GM19025 (cell line): Measurements from ENCODE around the gene ZNF483.
"Not testable (repeated sequence)": the region's sequence is repeated elsewhere in the genome, so short reads cannot be mapped to it uniquely, and the experiment has no call there.

Experiments
- ATAC-seq: cut with Tn5 transposase; IDR thresholded peaks from one replicate; pipeline ENCODE4 v1.9.1; 2021; ENCODE audit warnings: mild to moderate bottlenecking, low read depth, moderate library complexity; ENCODE audit not compliant: unreplicated experiment

ZNF483 gene

GRCh38 chr9:111525056-111525977 is at the start of gene ZNF483:
TSS of gene ZNF483 (plus strand) at chr9:111525179. CDS start at chr9:111527396, 2,217 bp downstream.
- ATAC-seq = no peak

GRCh38 chr9:111475195-111475594 is 49.8 kb upstream of the ZNF483 start:
- no peak for ATAC-seq

DNA sequence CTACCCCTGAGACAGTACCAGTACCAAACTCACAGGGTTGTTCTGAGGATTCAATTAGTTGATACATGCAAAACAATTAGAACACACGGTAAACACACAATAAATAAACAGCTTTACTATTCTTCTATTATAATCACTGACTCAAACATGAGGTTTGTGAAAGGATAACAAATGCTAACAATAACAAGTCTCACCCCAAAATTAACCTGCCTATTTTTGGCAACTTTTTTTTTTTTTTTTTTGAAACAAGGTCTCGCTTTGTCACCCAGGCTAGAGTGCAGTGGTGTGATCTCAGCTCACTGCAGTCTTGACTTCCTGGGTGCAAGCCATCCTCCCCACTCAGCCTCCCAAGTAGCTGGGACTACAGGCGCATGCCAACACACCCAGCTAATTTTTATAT is 47.3 kb upstream of the ZNF483 start:
- ATAC-seq = no peak

- no peak for ATAC-seq
Measured at GRCh38 chr9:111481885-111482636, 42.9 kb upstream of the ZNF483 start.

DNA sequence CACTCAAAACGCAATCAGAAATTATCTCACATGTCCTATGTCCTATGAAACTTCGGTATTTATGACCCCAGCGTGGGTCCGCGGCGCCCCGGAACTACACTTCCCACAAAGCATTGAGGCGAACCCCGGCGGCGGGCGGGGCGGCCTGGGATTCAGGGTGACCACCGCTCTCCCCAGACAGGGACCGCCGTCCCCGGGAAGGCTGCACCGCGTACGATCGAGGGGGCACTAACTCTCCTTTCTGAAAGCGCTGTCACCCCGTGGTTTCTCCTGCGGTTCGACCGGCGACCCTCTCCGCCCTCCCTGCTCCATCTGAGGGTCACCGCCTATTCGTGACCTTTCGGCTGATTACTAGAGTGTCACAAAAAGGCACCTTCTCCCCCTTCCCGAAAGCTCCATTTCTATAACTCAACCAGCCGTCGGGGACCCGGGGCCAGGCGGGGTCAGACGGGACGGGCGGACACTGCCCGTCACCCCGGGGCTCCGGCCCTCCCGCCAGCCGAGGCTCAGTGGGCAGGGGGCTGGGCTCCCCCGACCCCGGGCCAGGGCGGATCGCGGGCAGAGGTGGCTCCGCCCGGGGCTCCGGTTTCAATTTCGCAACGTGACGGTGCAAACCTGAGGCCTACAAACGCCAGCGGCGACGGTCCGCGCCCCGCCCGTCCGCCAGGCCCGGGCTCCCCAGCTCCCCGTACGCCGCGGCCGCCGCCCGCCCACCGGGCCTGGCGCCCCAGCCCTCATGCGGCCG is 42.1 kb upstream of the ZNF483 start:
- peak; percentile 54 for ATAC-seq

- ATAC-seq = peak; percentile 37
Measured at GRCh38 chr9:111483439-111483857, 41.5 kb upstream of the ZNF483 start.

DNA sequence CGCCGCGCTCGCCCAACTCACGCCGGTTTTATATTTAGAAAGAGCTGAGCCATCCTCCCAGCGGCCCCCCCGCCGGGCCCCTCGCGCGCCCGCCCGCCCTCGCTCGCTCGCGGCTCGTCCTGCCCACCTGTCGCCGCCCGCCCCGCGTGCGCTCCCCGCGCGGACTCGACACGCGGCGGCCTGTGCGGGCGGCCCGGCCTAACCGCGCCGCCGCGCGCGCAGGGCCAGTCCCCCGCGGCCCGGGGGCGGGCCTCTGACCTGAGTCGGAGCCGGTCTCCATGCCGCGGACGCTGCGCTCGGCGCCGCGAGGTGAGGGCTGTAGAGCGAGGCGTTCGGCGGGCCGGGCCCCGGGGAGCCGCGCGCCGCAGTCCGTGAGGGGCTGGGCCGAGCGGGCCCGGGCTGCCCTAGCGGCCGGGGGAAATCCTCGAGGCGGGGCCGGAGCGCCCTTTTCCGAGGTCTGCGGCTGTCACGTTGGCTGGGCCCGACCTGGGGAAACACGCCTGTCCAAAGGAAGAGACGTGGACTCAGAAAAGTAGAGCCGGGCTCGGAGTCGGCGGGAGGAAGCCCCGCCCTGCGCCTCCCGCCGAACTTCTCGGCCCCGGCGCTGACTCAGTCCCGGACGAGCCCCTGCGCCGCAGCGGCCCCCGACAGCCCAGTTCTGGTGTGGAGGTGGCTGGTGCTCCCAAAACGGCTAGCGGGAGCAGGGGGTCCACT is 41.0 kb upstream of the ZNF483 start, which contains the start of gene ECPAS:
Gene ECPAS, minus strand, starts transcription at position 526 of the 714 bp plus-strand sequence. CDS start 11,465 bp downstream, outside the sequence.
- ATAC-seq = peak; percentile 50

DNA sequence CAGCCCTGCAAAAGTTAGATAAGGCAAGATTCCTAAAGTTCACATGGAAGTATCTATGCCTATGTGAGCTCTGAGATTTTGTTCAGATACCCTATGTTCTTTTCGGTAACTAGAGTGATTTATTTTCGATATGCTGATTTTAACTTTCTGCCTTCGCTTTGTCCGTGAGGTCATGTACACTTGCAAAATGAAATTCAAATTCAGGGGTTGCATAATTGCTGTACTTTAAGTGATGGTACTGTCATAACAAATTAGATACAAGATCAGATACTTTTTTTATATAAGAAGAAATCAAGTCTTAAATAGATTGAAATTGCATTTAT is 40.4 kb upstream of the ZNF483 start:
- ATAC-seq = no peak

GRCh38 chr9:111497196-111497595 is 27.8 kb upstream of the ZNF483 start:
- ATAC-seq = not testable (repeated sequence)

GRCh38 chr9:111501005-111501562 is 23.9 kb upstream of the ZNF483 start:
- ATAC-seq = no peak

DNA sequence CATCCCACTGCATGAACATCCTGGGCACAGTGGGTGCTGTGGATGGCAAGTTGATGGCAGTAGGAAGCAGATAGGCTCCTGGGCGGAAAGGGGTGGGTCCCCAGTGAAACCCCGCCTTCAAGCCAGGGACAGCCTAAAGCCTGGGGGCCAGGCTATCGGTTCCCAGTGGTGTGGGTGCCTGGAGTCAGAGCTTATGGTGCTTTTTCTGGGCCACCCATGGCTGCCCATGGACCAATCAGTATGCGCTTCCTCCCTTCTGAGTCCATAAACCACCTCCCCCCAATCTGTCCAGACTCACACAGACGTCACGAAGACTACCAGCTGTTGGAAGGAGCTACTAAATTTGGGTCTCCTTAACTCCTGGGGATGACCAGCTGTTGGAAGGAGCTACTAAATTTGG is 23.3 kb upstream of the ZNF483 start:
- no peak for ATAC-seq

DNA sequence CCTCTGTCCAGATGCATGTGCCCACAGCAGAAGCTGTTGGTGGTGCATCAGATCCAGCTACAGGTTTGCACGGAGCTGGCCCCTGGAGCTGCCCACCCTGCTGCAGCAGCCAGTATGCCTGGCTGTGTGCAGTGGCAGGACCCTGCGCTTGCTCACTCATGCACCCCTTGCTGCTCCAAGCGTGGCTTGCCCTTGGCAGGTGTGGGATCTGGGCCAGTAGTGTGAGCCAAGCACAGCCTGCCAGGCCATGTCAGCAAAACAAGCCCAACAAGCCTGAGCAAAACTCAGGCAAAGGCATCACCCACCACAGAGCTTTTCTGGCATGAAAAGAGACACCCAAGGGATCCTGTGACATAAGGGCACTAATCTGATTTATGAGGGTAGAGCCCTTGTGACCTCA is 22.5 kb upstream of the ZNF483 start:
- ATAC-seq = no peak

GRCh38 chr9:111511581-111511980 is 13.4 kb upstream of the ZNF483 start:
- ATAC-seq = not testable (repeated sequence)

GRCh38 chr9:111514967-111515366 is 10.0 kb upstream of the ZNF483 start:
- ATAC-seq = no peak

DNA sequence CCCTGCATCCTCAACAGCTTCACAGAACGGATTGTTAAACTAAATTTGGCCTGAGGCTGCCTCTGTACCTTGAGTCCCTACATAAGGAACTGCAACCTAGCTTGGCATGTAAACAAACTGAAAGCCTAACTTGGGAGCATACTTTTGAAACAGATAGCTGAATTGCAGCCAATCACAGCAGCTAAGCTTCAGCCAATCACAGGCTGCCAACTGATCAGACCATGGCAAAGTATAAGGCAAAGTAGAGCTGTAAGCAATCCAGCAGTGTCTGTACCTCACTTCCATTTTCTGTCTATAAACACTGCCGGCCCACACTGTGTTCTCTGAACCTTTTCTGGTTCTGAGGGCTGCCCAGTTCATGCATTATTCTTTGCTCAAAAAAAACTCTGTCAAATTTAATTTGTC is 8.9 kb upstream of the ZNF483 start:
- ATAC-seq = no peak

DNA sequence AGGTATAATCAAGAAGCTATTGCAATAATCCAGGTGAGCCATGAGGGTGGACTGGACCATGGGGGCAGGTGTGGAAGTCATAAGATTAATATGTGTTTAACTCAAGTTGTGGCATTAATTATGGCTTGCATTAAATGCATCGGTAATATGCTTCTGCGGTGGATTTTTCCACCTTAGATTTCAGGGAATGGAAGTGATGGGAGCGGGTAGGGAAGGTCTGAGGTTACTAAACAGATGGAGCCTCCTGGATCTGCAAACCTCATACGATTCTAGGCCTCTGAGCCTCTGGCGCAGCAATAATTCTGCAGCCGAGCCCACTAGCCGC is 286 bp upstream of the ZNF483 start:
- ATAC-seq = no peak

GRCh38 chr9:111527347-111527746 is 2.4 kb downstream of the ZNF483 start:
- no peak for ATAC-seq

DNA sequence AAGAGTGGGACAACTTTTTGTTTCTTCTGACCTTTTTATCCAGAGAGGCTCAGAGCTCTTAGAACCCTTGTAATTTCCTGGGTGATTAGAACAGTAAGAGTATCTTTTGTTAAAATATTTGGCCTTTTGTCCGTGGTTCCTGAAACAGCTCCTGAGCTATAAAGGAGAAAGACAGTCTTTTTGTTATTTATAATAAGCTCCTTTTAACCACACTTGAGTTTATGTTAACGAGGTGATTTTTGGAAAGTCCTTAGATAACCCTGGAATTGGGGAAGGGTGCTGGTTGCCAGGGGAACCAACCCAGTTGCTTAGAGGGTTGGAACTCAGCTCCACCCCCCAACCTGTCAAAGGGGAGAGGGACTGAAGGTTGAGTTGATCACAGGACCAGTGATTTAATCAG is 4.8 kb downstream of the ZNF483 start:
- no peak for ATAC-seq

DNA sequence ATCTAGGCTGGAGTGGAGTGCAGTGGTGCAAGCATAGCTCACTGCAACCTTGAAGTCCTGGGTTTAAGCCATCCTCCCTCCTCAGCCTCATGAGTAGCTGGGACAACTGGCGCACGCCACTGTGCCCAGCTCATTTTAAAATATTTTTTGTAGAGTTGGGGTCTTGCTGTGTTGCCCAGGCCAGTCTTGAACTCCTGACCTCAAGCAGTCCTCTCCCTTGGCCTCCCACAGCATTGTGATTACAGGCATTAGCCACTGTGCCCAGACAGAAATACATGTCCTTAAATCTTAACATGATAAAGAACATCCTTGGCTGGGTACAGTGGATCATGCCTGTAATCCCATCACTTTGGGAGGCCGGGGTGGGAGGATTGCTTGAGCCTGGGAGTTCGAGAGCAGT is 6.7 kb downstream of the ZNF483 start:
- ATAC-seq = no peak
